CD4-positive, alpha-beta T cell treated with Interferon alpha-2 for 1 hour (primary cell): ENCODE results near the gene POLR2M.
A peak's percentile ranks its signal among the peaks of the same experiment; 100 is the strongest.

ENCODE experiments used
- DNase-seq, 2 donors: peaks; one replicate each; pipeline ENCODE4 v3.0.0-alpha.2; 2020 to 2022

Gene POLR2M

DNA sequence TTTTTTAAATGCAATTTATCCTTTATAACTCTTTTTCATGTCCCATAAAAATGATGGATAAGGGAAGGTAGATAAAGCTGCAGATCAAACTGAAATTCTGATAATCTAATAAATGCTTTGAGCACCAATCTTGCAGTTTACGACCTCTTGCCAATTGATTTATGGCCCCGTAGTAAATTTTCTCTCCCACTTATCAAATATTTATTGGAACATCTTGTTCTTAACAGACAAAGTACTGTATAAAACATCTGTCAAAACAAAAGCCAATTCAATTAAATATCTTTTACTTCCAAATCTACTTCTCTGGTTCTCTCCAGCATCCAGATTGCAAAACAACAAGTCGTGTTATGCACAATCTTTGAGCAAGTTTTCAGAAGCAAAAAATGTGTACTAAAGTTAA lies 34.6 kb downstream of the POLR2M start:
- no peak for DNase-seq

- DNase-seq = no peak
Measured at GRCh38 chr15:57743424-57743823, 36.9 kb downstream of the POLR2M start.

DNA sequence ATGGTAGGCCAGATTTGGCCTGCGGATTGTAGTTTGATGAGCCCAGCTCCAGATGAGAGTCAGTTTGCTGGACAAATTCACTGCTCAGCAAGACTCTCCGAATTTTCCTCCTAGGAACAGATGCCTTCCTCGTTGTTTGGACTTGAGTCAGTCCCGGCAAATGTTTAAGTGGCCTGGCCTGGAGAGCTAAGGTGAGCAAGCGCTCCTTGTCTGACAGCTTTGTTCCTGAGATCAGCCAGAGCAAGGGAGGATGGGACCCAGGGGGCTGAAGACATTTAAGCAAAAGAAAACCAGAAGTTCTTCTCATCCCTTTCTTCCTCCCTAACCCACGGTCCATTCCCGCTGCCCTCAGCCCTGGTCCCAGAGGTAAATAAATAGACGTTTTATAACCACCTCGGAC lies 40.3 kb downstream of the POLR2M start:
- DNase-seq = no peak

GRCh38 chr15:57747206-57747896 lies 40.8 kb downstream of the POLR2M start:
- peak; percentile 6 to 12 for DNase-seq

GRCh38 chr15:57751177-57751800 lies 44.8 kb downstream of the POLR2M start:
- no peak for DNase-seq

DNA sequence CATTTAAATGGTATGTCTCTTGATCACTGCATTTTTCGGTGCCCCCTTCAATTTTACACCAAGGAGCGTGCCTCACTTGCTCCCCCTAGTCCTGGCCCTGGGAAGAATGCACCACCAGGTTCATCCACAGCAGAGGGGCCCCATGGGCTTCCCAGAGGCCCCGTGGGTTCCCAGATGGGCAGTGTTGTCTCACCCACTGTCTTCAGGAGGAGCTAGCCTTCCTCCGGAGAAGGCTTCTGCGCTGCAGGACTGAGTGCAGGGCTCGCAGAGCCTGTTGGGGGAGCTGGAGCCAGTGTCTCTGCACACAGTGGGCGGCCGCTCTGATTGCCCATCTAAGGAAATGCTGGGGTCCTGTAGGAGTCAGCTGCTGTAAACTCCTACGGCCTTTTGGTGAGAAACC lies 45.9 kb downstream of the POLR2M start:
- DNase-seq = no peak

DNA sequence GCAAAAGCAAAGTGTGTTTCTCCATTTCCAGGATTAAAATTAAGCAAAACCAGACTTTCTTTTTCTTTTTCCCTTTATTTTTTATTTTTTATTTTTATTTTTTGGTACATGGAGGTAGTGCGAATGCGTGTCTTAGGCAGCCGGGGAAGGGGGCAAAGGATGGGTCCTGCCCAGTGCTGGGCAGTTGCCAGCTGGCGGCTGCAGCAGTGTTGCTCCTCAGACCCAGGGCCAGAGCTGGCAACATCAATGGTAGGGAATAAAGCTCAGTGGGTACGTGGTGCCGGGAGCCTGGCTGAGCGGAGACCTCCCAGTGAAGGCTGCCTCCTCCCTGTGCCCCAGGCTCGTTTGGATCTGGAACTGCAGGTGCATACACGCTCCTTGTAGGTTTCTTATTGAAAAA lies 46.3 kb downstream of the POLR2M start:
- no peak for DNase-seq

DNA sequence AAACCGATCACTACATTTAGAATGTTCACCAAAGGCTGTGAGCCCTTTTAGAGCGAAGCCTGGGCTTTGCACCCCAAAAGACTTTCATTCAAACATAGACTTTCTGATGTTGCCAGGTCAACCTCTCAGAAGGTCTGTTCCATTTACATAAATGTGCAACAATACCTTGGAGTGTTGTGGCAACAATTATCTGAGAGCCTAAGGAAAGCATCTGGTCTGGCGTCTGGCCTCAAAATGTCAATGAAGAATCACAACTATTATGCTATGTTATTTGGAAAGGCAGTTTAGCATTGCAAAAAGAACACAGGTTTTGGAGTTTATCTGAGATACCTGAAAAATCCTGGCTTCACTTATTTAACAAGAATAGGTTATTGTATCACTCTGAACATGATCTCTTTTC lies 50.0 kb downstream of the POLR2M start:
- no peak for DNase-seq

- no peak for DNase-seq
Measured at GRCh38 chr15:57758560-57758959, 52.0 kb downstream of the POLR2M start.

DNA sequence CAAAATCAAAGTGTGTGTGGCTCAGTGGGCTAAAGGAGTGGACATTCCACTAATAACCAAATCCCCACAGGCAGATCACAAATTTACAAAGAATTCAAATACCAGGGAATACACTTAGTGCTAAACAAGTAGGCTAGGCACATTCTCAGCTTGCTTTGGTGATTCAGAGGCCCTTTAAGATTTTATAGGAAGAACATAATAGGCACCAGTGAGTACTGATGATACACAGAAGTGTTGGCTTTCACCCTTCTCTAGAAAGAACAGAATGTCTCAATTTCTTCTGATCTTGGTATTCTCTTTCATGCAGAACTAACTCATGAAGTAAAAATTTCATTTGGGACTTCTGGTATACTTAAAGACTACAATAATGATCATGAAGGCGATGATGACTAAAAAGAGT lies 55.0 kb downstream of the POLR2M start:
- DNase-seq = no peak

DNA sequence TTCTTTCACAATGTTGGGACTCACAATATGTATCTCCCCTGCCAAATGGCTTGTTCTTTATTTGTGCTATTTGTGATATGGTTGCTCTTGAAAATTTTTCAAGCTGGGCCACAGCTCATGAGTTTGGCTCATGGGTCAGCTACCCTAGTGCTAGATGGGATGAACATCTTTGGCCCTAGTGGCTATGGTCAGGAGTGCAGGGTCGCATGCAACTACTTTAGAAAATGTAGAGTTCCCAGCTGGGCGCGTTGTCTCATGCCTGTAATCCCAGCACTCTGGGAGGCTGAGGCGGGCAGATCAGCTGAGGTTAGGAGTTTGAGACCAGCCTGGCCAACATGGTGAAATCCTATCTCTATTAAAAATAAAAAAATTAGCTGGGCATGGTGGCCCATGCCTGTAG lies 55.8 kb downstream of the POLR2M start:
- no peak for DNase-seq

- no peak for DNase-seq
Measured at GRCh38 chr15:57763176-57763964, 56.9 kb downstream of the POLR2M start.
